GM18505 (cell line): ENCODE results near the gene ACTA2.
A peak's percentile ranks its signal among the peaks of the same experiment; 100 is the strongest.
"Not testable (repeated sequence)": the region's sequence is repeated elsewhere in the genome, so short reads cannot be mapped to it uniquely, and the experiment has no call there.

ENCODE experiments used
- ATAC-seq: cut with Tn5 transposase; IDR thresholded peaks from one replicate; pipeline ENCODE4 v1.9.1; 2021; ENCODE audit not compliant: unreplicated experiment
- POLR2A ChIP-seq: IDR thresholded peaks from 4 replicates; pipeline ENCODE4 v1.6.1; 2011; ENCODE audit warnings: borderline replicate concordance; ENCODE audit not compliant: insufficient read depth, insufficient read length; ENCODE audit errors: extremely low read depth

The ACTA2 gene

GRCh38 chr10:88949051-88949450, 3.5 kb downstream of the ACTA2 start:
- no peak for TF ChIP-seq POLR2A
- no peak for ATAC-seq

- ATAC-seq, result no peak
- TF ChIP-seq POLR2A, result no peak
Measured at GRCh38 chr10:88946965-88947590, 5.5 kb downstream of the ACTA2 start.

- TF ChIP-seq POLR2A, result no peak
- ATAC-seq, result no peak
Measured at GRCh38 chr10:88946200-88946599, 6.4 kb downstream of the ACTA2 start.

DNA sequence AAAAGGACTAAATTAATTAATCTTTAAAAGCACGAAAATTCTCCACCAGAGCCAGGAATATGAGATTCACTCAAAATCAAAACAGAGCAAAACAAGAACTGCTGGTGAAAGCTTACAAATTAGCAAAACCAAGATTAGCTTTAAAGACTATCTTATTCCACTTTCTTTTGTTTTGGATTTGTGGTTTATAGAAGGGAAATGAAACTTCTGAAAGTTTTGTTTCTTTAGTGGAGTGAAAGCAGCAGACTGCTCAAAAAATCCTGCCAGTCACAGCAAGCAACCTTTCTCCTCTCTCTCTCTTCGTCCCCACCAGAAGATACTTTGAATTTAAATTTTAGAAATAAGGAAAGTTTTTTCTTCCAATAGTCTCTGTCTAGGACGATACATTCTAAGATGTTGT, 7.8 kb downstream of the ACTA2 start:
- no peak for TF ChIP-seq POLR2A
- no peak for ATAC-seq

- ATAC-seq, result no peak
- no peak for TF ChIP-seq POLR2A
Measured at GRCh38 chr10:88943778-88944177, 8.8 kb downstream of the ACTA2 start.

- TF ChIP-seq POLR2A, result no peak
- ATAC-seq, result no peak
Measured at GRCh38 chr10:88941026-88941425, 11.5 kb downstream of the ACTA2 start.

DNA sequence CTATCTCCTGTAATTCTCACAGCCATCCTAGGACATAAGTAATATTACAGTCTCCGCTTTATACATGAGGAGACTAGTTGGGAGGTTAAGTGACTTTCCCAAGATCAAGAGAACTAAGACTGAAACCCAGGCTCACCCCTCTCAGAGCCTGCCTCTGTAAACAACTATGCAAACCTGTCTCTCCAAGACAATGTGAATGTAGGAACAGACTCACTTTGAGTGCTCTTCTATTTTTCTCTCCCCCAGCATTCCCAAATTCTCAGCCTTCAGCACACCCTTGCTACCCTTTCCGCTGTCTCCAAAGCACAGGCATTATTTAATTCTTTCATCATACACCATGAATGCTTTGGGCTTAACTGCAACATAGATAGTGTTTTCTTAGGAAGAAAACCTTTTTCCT, 13.6 kb downstream of the ACTA2 start:
- ATAC-seq, result no peak

GRCh38 chr10:88938039-88938438, 14.5 kb downstream of the ACTA2 start:
- no peak for TF ChIP-seq POLR2A

More for the DNA sequence above, 13.6 kb downstream of the ACTA2 start:
- no peak for TF ChIP-seq POLR2A

DNA sequence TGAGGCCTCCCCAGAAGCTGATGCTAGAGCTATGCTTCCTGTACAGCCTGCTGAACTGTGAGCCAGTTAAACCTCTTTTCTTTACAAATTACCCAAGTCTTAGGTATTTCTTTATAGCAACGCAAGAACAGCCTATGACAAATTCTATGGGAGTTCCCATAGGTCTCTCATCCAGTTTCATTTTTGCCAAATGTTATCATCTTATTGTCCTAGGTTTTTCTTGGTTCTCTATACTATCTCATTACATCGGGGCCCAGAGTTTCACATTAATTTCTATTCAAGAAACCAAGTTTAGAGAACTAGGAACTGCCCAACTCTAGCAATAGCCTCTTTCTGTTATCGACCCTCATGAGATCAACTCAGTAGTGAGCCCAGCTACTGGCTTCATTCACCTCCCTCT, 15.9 kb downstream of the ACTA2 start:
- TF ChIP-seq POLR2A, result no peak
- no peak for ATAC-seq

More at GRCh38 chr10:88938039-88938438, 14.5 kb downstream of the ACTA2 start:
- ATAC-seq, result no peak

GRCh38 chr10:88934900-88935672, 17.5 kb downstream of the ACTA2 start:
- ATAC-seq, result no peak
- TF ChIP-seq POLR2A, result no peak

GRCh38 chr10:88933564-88933963, 19.0 kb downstream of the ACTA2 start:
- TF ChIP-seq POLR2A, result no peak
- ATAC-seq, result no peak

DNA sequence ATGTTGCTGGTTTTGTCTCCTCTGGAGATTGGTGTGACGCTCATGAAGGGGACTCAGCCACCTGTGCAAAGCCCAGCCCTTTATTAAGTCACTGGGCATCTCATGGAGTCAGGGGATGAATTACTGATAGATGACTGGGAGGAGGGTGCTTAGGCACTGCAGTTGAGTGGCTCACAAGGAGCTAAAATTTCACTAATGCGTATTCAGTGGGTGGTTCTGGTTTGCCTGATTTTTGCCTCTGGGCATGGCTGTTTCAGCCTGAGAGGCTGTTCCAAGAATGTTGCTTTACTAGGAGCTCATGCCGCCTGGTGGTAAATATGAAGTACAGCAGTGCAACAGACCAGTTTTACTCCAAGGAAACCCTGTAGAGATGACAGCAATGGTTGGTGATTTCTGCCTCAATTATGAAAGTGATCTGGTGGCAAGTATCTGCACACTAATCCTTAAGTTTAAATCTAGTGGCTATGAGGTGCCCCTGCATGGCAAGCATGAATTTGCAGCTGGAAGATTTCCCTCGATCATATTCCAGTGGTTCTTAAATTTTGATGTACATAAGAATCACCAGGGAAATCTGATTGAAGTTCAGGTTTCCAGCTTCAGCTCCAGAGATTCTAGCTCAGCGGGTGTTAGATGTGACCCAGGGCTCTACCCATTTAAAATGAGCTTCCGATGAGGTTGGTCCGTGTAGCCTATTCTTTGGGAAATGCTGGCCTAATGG, 19.9 kb downstream of the ACTA2 start:
- no peak for TF ChIP-seq POLR2A
- peak; percentile 48 for ATAC-seq

DNA sequence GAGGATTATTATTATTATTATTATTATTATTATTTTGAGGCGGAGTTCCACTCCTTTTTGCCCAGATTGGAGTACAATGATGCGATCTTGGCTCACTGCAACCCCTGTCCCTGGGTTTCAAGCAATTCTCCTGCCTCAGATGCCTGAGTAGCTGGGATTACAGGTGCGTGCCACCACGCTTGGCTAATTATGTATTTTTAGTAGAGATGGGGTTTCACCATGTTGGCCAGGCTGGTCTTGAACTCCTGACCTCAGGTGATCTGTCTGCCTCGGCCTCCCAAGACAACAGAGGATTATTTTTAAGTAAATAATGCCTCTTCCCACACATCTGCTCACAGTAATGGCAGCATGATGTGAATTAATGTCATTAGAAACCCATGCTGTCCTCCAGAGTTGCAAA, 20.5 kb downstream of the ACTA2 start:
- not testable (repeated sequence) for ATAC-seq

GRCh38 chr10:88931548-88931947, 21.0 kb downstream of the ACTA2 start:
- ATAC-seq, result no peak
- TF ChIP-seq POLR2A, result no peak
